Bronchial epithelial cell (primary cell): ENCODE data around the gene VMP1. TPM values are rescaled to one million over a fixed set of nuclear protein-coding genes. Genes with fewer than 3 reads are reported as not detected.
"Not testable (repeated sequence)": the region's sequence is repeated elsewhere in the genome, so short reads cannot be mapped to it uniquely, and the experiment has no call there.

Experiments used
- DNase-seq: peaks from one replicate; pipeline ENCODE4 v3.0.0-alpha.2; 2010; ENCODE audit warnings: low read depth
- FAIRE-seq: peaks from 2 replicates; lab custom pipeline; 2011; peaks lifted over from hg19 to GRCh38; lab: Jason Lieb, UNC
- H3K27me3 ChIP-seq: 2 replicates; pipeline ENCODE4 v1.5.1; 2011; ENCODE audit warnings: low read length; ENCODE audit not compliant: control insufficient read depth, insufficient read depth
- H3K36me3 ChIP-seq: 2 replicates; pipeline ENCODE4 v1.5.1; 2011; ENCODE audit warnings: low read length; ENCODE audit not compliant: control insufficient read depth, insufficient read depth
- H3K4me3 ChIP-seq: 2 replicates; pipeline ENCODE4 v1.5.1; 2011; ENCODE audit warnings: mild to moderate bottlenecking, low read depth, low read length, control low read depth
- total RNA-seq: library from RNA; depleted of rRNA; stranded (reverse); fragments of >200 nt; gene quantifications from 2 replicates; pipeline ENCODE4 v1.2.1, GENCODE V29; 2014
- TF ChIP-seq, protein P1 (sequence below): IDR thresholded peaks from 2 replicates; pipeline ENCODE4 v1.5.1; 2011; ENCODE audit warnings: mild to moderate bottlenecking, moderate library complexity, low read length, control low read depth, inconsistent platforms; ENCODE audit not compliant: insufficient read depth, severe bottlenecking

Gene VMP1
- total RNA-seq, 1 donor from 2014 or later: 120 TPM

GRCh38 chr17:59825533-59826322 is 118.3 kb downstream of the VMP1 start:
- TF ChIP-seq, protein P1, sequence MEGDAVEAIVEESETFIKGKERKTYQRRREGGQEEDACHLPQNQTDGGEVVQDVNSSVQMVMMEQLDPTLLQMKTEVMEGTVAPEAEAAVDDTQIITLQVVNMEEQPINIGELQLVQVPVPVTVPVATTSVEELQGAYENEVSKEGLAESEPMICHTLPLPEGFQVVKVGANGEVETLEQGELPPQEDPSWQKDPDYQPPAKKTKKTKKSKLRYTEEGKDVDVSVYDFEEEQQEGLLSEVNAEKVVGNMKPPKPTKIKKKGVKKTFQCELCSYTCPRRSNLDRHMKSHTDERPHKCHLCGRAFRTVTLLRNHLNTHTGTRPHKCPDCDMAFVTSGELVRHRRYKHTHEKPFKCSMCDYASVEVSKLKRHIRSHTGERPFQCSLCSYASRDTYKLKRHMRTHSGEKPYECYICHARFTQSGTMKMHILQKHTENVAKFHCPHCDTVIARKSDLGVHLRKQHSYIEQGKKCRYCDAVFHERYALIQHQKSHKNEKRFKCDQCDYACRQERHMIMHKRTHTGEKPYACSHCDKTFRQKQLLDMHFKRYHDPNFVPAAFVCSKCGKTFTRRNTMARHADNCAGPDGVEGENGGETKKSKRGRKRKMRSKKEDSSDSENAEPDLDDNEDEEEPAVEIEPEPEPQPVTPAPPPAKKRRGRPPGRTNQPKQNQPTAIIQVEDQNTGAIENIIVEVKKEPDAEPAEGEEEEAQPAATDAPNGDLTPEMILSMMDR: no peak
- H3K4me3 ChIP-seq: no peak overlapping the region
- DNase-seq (peak; percentile 58), FAIRE-seq (no peak)
- H3K36me3 ChIP-seq: no peaks in the 10 kb centered on the region
- no peaks in the 10 kb centered on the region for H3K27me3 ChIP-seq

- no peak for DNase-seq
- FAIRE-seq: no peak
- H3K27me3 ChIP-seq: no peaks in the 10 kb centered on the region
- H3K36me3 ChIP-seq: no peaks in the 10 kb centered on the region
- TF ChIP-seq, protein P1: no peak
- no peak overlapping the region for H3K4me3 ChIP-seq
These were observed 119.4 kb downstream of the VMP1 start for GRCh38 chr17:59826706-59827453.

DNA sequence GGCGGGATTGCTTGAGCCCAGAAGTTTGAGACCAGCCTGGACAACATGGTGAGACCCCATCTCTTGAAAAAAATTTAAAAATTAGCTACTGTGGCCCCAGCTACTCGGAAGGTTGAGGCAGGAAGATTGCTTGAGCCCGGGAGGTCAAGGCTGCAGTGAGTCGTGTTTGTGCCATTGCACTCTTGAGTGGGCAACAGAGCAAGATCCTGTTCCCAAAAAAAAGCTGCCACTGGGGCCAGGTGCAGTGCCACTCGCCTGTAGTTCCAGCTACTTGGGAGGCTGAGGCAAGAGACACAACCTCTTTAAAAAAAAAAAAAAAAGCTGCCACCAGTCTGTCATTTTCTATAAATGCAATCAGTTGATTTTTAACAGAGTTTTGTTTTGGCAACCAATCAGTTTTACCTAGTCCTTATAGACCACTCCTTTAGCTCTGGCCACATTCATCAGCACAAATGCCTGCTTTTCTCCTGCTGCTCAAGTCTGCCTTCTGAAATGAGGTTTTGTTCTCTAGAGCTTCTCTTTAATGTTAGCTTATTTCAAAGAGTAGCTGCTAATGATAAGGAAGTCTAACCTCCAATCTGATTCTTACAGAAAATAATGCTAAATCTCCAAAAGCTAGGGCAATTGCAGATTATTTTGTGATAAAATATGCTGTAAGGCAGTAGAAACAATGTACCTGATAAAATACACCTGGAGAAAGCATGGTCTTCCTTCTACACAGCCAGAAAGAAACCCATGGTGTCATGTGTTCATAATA is 120.4 kb downstream of the VMP1 start:
- H3K36me3 ChIP-seq: no peaks in the 10 kb centered on the region
- no peaks in the 10 kb centered on the region for H3K27me3 ChIP-seq
- FAIRE-seq (no peak), DNase-seq (no peak)
- TF ChIP-seq, protein P1: no peak
- H3K4me3 ChIP-seq: no peak overlapping the region

DNA sequence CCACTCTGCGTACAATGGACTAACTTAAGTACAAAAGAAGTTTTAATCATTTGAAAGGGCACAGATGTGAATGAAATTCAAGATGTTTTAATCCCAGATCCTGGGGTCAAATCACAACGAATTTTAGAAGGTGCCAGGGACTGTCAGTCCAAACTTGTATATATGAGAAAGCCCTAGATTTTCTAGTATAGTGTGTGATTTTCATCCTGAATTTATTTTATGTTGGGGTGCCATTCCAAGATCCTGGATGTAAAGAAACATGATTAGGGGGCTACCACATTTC is 121.0 kb downstream of the VMP1 start:
- no peak for FAIRE-seq
- H3K36me3 ChIP-seq: no peaks in the 10 kb centered on the region
- no peaks in the 10 kb centered on the region for H3K27me3 ChIP-seq
- TF ChIP-seq, protein P1: no peak
- H3K4me3 ChIP-seq: no peak overlapping the region
- DNase-seq: no peak

DNA sequence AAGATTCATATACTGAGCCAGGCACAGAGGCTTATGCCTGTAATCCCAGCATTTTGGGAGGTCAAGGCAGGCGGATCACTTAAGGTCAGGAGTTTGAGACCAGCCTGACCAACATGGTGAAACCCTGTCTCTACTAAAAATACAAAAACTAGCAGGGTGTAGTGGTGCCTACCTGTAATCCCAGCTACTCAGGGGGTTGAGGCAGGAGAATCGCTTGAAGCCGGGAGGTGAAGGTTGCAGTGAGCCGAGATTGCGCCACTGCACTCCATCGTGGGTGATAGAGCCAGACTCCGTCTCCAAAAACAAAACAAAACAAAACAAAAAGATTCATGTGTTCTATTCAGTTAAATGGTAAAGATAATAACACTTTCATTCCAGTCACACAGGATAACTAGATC is 121.4 kb downstream of the VMP1 start:
- FAIRE-seq, H3K4me3 ChIP-seq, DNase-seq, H3K36me3 ChIP-seq, H3K27me3 ChIP-seq: not testable (repeated sequence)

- DNase-seq: peak; percentile 100
- TF ChIP-seq, protein P1: no peak
- no peak for FAIRE-seq
- no peaks in the 10 kb centered on the region for H3K36me3 ChIP-seq
- H3K4me3 ChIP-seq: no peak overlapping the region
- H3K27me3 ChIP-seq: no peaks in the 10 kb centered on the region
These were observed 122.0 kb downstream of the VMP1 start for GRCh38 chr17:59829217-59830006.
